ENCODE data around the gene CHST4. TPM values are rescaled to one million over a fixed set of nuclear protein-coding genes. Genes with fewer than 3 reads are reported as not detected.

The CHST4 gene
- total RNA-seq, 6 donors from 2014 or later, result 0.34 to 2.2 (median 0.98) TPM; not detected in 3

DNA sequence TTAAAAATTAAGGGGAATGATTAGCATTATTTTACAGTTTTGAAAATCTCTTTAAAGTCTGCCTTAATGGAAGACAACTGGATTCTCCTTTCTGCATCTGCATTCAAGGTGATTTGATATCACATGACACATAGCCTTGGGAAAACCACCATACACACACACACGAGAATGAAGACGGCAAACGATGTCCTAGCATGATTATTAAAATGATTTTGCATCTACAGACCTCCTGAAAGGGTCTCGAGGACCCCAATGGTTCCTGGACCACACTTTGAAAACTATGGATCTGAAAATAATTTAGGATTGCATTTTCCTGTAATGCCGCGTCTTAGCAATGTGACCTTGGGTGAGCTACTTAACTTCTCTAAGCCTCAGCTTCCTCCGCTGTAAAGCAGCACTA, 11.8 kb upstream of the CHST4 start:
- H3K36me3 ChIP-seq, result no peaks in the 10 kb centered on the region
- DNase-seq, result no peak
- no peaks in the 10 kb centered on the region for H3K9me3 ChIP-seq
- 89 to 92% methylated on average over 7 of the region's 7 CpGs for WGBS, 2 donors
- H3K27me3 ChIP-seq, result no peaks in the 10 kb centered on the region
- no peak for ATAC-seq (ENCODE audit: low FRiP score in 2 of 2)
- TF ChIP-seq EP300 (IDR thresholded peaks at IDR 0.05) (no peak), POLR2A (IDR thresholded peaks at IDR 0.05) (no peak), POLR2AphosphoS5 (IDR thresholded peaks at IDR 0.05) (no peak)
- TF ChIP-seq, protein P1, sequence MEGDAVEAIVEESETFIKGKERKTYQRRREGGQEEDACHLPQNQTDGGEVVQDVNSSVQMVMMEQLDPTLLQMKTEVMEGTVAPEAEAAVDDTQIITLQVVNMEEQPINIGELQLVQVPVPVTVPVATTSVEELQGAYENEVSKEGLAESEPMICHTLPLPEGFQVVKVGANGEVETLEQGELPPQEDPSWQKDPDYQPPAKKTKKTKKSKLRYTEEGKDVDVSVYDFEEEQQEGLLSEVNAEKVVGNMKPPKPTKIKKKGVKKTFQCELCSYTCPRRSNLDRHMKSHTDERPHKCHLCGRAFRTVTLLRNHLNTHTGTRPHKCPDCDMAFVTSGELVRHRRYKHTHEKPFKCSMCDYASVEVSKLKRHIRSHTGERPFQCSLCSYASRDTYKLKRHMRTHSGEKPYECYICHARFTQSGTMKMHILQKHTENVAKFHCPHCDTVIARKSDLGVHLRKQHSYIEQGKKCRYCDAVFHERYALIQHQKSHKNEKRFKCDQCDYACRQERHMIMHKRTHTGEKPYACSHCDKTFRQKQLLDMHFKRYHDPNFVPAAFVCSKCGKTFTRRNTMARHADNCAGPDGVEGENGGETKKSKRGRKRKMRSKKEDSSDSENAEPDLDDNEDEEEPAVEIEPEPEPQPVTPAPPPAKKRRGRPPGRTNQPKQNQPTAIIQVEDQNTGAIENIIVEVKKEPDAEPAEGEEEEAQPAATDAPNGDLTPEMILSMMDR (IDR thresholded peaks at IDR 0.05), result no peak
- H3K4me1 ChIP-seq, result peaks cover 0 to 4% (median 0%) of the 10 kb centered on the region in 4 donors
- no peak overlapping the region for H3K27ac ChIP-seq
- H3K4me3 ChIP-seq, result no peak overlapping the region

GRCh38 chr16:71515026-71515425, 11.2 kb upstream of the CHST4 start:
- peaks cover 0 to 4% (median 0%) of the 10 kb centered on the region in 4 donors for H3K4me1 ChIP-seq
- H3K4me3 ChIP-seq, result no peak overlapping the region
- no peaks in the 10 kb centered on the region for H3K36me3 ChIP-seq
- TF ChIP-seq POLR2AphosphoS5 (IDR thresholded peaks at IDR 0.05) (no peak), EP300 (IDR thresholded peaks at IDR 0.05) (no peak), POLR2A (IDR thresholded peaks at IDR 0.05) (no peak)
- TF ChIP-seq, protein P1 (IDR thresholded peaks at IDR 0.05), result no peak
- ATAC-seq (ENCODE audit: low FRiP score in 2 of 2) (no peak), DNase-seq (no peak)
- H3K27ac ChIP-seq, result no peak overlapping the region
- H3K27me3 ChIP-seq, result no peaks in the 10 kb centered on the region
- WGBS, 2 donors, result 62 to 71% methylated on average over 3 of the region's 3 CpGs
- no peaks in the 10 kb centered on the region for H3K9me3 ChIP-seq

- Histone ChIP-seq H3K9me3 (no peaks in the 10 kb centered on the region), H3K4me3 (no peak overlapping the region), H3K27ac (no peak overlapping the region), H3K27me3 (no peaks in the 10 kb centered on the region), H3K4me1 (no peaks in the 10 kb centered on the region), H3K36me3 (no peaks in the 10 kb centered on the region)
- WGBS, 2 donors, result 83 to 88% methylated on average over 3 of the region's 3 CpGs
- DNase-seq (no peak), ATAC-seq (ENCODE audit: low FRiP score in 2 of 2) (no peak)
- TF ChIP-seq POLR2AphosphoS5 (IDR thresholded peaks at IDR 0.05) (no peak), EP300 (IDR thresholded peaks at IDR 0.05) (no peak), POLR2A (IDR thresholded peaks at IDR 0.05) (no peak)
- TF ChIP-seq, protein P1 (IDR thresholded peaks at IDR 0.05), result no peak
Observed at GRCh38 chr16:71520550-71520949, 5.7 kb upstream of the CHST4 start.

- no peaks in the 10 kb centered on the region for H3K9me3 ChIP-seq
Observed at GRCh38 chr16:71524566-71525553, 1.4 kb upstream of the CHST4 start.

More at GRCh38 chr16:71524566-71525553, 1.4 kb upstream of the CHST4 start:
- Histone ChIP-seq H3K27ac (no peak overlapping the region), H3K4me1 (no peaks in the 10 kb centered on the region), H3K27me3 (no peaks in the 10 kb centered on the region), H3K4me3 (no peak overlapping the region), H3K36me3 (no peaks in the 10 kb centered on the region)
- DNase-seq (no peak), ATAC-seq (ENCODE audit: low FRiP score in 2 of 2) (no peak)
- WGBS, 2 donors, result 66 to 72% methylated on average over 16 of the region's 16 CpGs
- TF ChIP-seq, protein P1 (IDR thresholded peaks at IDR 0.05), result no peak
